Coronary artery (tissue), 2 donors: ENCODE measurements around the gene DYSF.

ENCODE experiments used
- DNase-seq: peaks from one replicate; pipeline ENCODE4 v3.0.0-alpha.2; 2017; ENCODE audit warnings: low spot score
- H3K27ac ChIP-seq, 2 donors: fragments of 200-600 bp; sonication (generic); one replicate each; pipeline ENCODE4 v1.5.1; 2016 to 2019
- H3K4me3 ChIP-seq: fragments of 200-600 bp; sonication (generic); 2 replicates; pipeline ENCODE4 v1.5.1; 2016; ENCODE audit warnings: mild to moderate bottlenecking, moderate library complexity
- CTCF ChIP-seq: fragments of 200-600 bp; sonication (generic); IDR thresholded peaks from one replicate; pipeline ENCODE4 v1.5.1; 2019; ENCODE audit warnings: antibody characterized with exemption

The DYSF gene

GRCh38 chr2:71451705-71452104, 1.7 kb upstream of the DYSF start:
- H3K4me3 ChIP-seq = no peak overlapping the region
- DNase-seq = no peak
- H3K27ac ChIP-seq = no peak overlapping the region
- TF ChIP-seq CTCF = no peak

- H3K4me3 ChIP-seq = no peak overlapping the region
- no peak overlapping the region for H3K27ac ChIP-seq
- TF ChIP-seq CTCF = no peak
- DNase-seq = no peak
Measured at GRCh38 chr2:71452565-71452964, 796 bp upstream of the DYSF start.

- DNase-seq = no peak
- H3K27ac ChIP-seq = peak overlapping the region; percentile 77 to 82
- no peak for TF ChIP-seq CTCF
- H3K4me3 ChIP-seq = peak overlapping the region; percentile 74
Measured at GRCh38 chr2:71454221-71455010, 1.1 kb downstream of the DYSF start.

- no peak for TF ChIP-seq CTCF
- H3K27ac ChIP-seq = peak overlapping the region; percentile 77 to 82
- peak overlapping the region; percentile 74 for H3K4me3 ChIP-seq
- DNase-seq = no peak
Measured at GRCh38 chr2:71455011-71455740, 1.8 kb downstream of the DYSF start.

- no peak for TF ChIP-seq CTCF
- no peak for DNase-seq
- Histone ChIP-seq H3K27ac (peak overlapping the region; percentile 77 to 82), H3K4me3 (no peak overlapping the region)
Measured at GRCh38 chr2:71455741-71456569, 2.6 kb downstream of the DYSF start.

- TF ChIP-seq CTCF = no peak
- no peak for DNase-seq
- Histone ChIP-seq H3K27ac (peak overlapping the region; percentile 77 to 82), H3K4me3 (no peak overlapping the region)
Measured at GRCh38 chr2:71456617-71457016, 3.3 kb downstream of the DYSF start.
